OCI-M2 (cell line): ENCODE results near the gene PABPN1L.

Source experiments
- DNase-seq: peaks from one replicate; lab custom pipeline; 2025; ENCODE audit not compliant: unreplicated experiment; lab: John Stamatoyannopoulos, UW

PABPN1L gene

GRCh38 chr16:88853325-88853941 is 13.0 kb downstream of the PABPN1L start:
- no peak for DNase-seq

- no peak for DNase-seq
These were observed 14.8 kb downstream of the PABPN1L start for GRCh38 chr16:88851616-88852015.

DNA sequence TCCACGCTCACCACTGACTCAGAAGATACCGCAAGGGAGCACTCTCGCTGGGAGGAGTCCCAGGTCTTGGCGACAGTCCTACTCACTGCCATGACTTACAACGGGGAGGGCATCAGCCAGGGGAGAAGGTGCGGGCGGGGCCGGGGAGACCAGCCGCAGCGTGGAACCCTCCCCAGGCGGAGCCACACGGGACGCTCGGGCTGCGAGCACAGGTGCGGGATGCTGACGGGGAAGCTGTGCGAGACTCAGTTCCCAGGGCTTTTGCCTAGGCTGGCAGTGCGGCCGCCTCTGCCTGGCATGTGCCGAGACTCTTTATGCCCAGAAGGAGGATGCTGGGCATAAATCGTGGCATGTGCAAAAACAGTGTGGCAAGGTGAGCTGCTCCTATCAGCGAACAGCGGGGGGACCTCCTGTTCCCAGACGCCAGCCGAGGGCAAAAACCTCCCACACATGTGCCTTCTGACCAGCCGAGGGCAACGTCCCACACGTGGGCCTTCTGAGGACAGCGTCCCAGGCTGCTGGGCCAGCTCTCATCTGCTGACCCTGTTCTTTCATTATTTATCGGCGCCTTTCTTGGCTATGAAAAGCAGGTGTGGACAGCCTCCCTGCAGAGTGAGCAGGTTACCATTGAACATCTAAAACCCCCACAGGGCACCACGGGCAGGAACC is 15.8 kb downstream of the PABPN1L start:
- DNase-seq = no peak

DNA sequence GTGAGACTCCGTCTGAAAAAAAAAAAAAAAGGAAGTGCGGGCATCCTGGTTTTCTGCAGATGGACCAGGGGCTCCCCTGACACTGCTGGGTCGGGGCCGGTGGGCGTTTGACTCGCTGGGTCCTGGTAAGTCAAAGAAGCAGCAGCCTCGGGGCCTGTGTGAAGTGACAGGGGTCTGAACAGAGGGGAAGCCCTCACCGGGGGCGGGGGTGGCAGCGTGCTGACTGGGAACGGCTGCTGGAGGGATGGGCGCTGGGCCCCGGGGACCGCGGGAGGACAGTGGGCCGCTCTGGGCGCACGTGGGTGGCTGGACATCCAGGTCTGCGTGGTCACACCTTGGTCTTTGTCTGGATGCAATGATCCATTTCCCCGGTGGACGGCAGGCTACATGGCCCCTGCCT is 17.9 kb downstream of the PABPN1L start:
- no peak for DNase-seq

DNA sequence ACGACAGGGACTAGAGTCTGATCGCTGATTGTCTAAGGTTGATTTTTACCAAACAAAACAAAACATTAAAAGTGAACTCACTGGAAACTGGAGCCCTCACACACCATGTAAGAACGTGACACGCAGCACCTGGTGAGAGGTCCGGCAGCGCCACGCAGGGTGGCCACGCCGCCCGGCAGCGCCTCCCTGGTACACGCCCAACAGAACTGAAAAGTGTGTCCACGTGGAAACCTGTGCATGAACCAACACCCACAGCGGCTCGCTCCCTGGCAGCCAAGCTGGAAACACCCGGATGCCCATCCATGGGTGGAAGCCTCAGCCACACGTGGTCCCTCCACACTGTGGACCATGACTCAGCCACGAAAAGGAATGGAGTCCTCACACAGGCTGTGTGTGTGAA is 18.8 kb downstream of the PABPN1L start:
- no peak for DNase-seq

- no peak for DNase-seq
These were observed 20.4 kb downstream of the PABPN1L start for GRCh38 chr16:88846088-88846487.

DNA sequence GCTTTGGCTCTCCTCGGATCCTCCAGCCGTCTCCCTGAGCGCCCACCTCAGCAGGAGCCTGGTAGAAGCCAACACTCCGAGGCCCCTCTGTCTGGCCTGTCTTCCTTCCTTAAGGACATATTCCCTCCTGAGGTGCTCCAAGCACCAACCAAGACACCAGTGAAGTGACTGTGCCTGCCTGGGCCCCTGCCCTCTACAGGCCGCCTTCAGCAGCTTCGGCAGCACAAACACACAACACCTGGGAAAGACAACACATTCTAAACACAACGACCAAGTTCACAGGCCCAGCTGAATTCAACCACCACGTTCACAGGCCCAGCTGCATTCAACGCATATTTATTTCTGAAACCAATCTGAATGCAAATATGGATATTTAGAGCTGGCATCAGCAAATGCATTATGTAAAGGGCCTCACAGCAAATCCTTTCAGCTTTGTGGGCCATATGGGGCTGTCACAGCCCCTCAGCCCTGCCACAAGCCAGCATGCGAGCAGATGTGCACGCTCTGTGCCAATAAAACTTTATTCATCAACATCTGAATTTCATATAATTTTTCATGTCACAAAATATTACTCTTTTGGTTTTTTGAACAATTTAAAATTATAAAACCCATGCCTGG is 21.9 kb downstream of the PABPN1L start:
- DNase-seq = no peak

DNA sequence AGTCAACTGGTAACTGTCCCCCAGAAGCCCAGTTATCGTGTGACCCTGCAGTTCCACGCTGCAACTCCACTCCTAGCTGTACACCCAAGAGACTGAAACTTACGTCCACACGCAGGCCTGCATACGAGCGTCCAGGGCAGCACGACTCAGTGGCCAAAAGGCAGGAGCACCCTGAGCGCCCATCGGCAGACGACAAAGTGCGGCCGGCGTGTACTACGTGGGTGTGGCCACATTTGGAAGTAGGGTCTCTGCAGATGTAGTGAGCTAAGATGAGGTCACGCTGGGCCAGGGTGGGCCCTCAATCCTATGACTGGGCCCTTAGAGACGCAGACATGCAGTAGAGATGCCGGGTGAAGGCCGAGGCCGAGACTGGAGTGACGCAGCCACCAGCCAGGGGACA is 23.2 kb downstream of the PABPN1L start:
- DNase-seq = no peak

GRCh38 chr16:88842806-88843205 is 23.7 kb downstream of the PABPN1L start:
- DNase-seq = no peak

- no peak for DNase-seq
These were observed 24.1 kb downstream of the PABPN1L start for GRCh38 chr16:88842308-88842756.

DNA sequence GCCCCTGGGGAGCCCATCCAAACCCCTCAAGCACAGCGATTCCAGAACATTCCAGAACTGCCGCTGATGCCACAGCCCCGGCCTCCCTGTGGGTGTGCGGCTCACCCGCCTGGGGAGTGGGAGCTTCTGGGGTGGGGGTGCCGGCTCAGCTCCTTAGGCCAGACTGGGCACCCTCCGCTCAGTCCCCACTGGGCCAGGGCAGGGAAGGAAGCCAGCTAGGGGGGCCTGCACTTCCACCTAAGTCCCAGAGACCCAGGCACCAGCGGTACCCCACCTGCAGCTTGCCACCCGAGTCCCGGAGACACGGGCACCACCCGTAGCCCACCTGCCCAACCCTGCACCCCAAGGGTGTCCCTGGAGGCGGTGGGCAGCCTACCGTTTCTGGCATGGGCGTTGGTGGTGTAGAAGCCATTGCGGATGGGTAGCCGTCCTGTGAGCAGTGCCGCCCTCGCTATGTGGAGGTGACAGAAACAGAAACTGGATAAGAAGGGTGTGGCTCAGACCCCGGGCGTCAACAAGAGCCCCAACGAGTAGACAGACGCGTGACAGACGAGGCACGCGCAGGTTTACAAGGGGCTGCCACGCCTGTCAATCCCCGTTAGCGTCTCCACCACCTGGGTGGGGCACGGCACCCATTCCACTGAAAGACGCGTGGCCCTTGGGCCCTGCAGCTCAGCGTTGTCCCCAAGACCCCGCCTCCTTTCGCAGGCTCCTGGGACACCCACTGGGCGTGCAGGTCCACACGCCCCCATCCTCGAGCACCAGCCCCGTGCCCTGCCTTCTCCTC is 24.7 kb downstream of the PABPN1L start:
- no peak for DNase-seq

DNA sequence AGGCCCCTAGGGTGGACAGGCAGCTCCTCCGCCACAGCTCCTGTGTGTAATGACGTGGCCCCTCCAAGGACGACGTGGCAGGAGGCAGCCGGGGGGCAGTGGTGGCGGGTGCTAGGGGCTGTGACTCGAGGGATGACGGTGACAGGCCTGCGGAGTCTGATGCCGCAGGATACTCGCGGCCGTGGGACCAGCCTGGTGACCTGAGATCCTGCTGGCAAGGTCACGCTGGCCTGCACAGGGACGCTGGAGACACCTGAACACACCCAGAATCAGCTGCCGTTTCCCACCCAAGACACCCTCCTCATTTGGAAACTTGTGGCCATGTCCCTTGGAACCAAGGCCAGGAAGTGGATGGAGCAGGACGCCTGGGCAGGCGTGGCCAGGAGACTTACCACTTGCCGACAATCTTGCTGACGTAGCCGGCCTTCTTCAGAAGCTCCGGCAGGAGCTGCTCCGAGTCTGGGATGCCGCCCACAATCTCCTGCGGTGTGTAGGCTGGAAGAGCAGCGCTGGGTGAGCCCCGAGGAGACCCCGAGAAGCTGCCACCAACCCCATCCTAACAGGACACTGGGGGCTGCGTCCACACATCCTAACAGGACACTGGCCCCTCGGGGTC is 25.8 kb downstream of the PABPN1L start:
- DNase-seq = no peak

- no peak for DNase-seq
These were observed 26.5 kb downstream of the PABPN1L start for GRCh38 chr16:88839745-88840599.

- no peak for DNase-seq
These were observed 27.4 kb downstream of the PABPN1L start for GRCh38 chr16:88839026-88839529.

DNA sequence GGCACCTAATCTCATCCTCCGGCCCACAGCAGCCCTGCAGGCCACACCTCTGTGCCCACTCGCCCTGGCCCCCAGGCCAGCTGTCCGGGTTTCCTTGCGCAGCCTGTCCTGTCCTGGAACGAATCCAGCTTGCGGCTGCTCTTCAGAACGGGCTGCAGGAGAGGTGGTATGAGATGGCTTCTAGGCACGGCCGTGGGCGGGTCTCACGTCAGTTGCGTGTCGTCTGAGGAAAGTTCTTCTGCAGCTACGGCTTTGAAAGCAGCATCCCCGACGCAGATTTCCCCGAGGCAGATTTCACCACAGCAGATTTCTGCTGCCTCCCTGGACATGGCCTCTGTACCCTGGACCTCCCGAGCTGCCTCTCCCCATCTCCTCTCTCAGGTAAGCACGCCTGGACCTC is 27.9 kb downstream of the PABPN1L start:
- no peak for DNase-seq

DNA sequence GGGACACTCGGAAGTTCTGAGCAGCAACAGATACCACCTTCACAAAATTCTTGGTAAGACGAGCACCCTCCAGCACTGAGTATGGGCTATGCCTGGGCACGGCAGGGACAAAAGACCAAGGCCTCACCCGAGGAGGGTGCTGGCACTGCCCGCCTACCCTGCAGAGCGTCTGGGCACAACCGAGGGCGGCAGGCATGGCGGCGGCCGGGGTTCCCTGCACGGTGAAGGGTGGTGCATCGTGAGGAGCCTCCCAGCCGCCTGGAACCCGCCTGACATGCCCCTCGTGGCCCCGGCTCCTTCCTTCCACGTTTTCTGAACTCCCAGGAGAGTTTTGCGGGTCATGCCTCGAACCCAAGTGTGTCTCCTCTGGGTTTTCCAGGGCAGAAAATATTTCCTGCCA is 28.7 kb downstream of the PABPN1L start:
- no peak for DNase-seq

GRCh38 chr16:88836791-88837190 is 29.7 kb downstream of the PABPN1L start:
- no peak for DNase-seq

DNA sequence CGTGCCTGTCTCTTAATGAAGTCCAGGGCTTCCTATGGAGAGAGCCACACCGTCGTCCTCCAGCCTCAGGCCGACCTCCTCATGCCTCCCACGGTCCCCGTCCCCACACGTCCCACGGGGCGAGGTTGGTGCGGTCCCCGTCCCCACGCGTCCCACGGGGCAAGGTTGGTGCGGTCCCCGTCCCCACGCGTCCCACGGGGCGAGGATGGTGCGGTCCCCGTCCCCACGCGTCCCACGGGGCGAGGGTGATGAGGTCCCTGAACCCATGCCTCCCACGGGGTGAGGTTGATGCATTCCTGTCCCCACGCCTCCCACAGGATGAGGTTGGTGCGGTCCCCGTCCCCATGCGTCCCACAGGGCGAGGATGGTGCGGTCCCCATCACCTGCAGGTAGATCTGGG is 30.6 kb downstream of the PABPN1L start:
- DNase-seq = no peak

- no peak for DNase-seq
These were observed 31.1 kb downstream of the PABPN1L start for GRCh38 chr16:88835383-88835782.

- no peak for DNase-seq
These were observed 31.8 kb downstream of the PABPN1L start for GRCh38 chr16:88834670-88835069.
